ENCODE measurements around the gene PRPF40B.

- no peak for TF ChIP-seq CTCF (IDR thresholded peaks at IDR 0.05)
- TF ChIP-seq POLR2A (IDR thresholded peaks at IDR 0.05): no peak
- TF ChIP-seq POLR2AphosphoS5 (IDR thresholded peaks at IDR 0.05): no peak
Measured at GRCh38 chr12:49598527-49598926, 24.8 kb upstream of the PRPF40B start.

All from breast epithelium (tissue), 3 donors.